ENCODE results near the gene XRCC4.

XRCC4 gene

DNA sequence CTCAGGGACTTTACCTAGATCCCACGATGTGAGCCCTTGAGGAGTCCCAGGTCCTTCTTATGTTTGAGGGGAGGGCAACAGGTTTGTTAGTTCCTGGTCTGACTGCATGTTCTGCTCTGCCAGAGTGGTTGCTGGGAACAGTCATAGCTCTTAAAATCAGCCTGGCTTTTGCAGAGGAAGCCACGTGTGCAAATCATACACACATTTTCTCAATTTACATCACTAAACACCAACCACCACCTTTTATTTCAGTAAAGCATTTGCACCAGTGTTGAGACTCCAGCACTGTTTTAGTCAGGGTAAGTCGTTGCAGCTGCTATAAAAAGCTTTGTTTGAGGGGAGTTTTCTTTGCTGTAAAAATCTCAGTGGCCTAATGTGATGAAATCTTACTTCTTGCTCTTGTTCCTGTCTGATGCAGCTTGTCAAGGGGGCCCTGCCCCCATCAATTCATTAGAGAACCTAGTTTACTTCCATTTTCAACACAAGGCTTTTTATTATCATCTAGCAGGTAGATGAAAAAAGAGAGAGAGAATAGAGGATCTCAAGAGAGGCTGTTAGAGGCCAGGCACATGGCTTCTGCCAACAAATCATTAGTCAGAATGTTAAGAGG lies 323.9 kb downstream of the XRCC4 start:
- no peak for DNase-seq (ENCODE audit: low spot score)
- TF ChIP-seq CTCF (IDR thresholded peaks at IDR 0.05; ENCODE audit: poor library complexity, severe bottlenecking) = no peak

DNA sequence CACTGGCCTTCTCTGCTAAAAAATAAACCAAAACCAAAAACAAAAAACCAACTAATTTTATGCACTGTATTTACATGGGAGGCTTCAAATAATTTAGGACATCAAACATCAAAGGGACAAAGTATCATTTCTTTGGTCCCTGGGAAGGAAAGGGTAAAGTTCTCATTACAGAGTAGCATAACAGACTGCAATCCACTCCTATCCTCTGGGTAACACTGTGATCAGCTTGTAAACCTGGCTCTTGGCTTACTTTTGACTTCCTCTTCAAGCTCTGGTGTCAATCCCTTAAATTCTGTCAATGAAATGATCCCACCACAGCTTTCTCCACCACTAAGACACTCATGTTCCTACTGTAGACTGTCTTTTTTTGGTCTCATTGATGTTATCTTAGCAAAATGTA lies 324.4 kb downstream of the XRCC4 start:
- Histone ChIP-seq H3K9me3 (ENCODE audit: severe bottlenecking) (no peaks in the 10 kb centered on the region), H3K4me1 (ENCODE audit: insufficient read depth, poor library complexity, severe bottlenecking) (no peaks in the 10 kb centered on the region), H3K27ac (ENCODE audit: poor library complexity, severe bottlenecking) (no peak overlapping the region), H3K36me3 (ENCODE audit: low read depth) (no peaks in the 10 kb centered on the region), H3K27me3 (ENCODE audit: insufficient read depth, poor library complexity, severe bottlenecking) (no peaks in the 10 kb centered on the region), H3K4me3 (ENCODE audit: severe bottlenecking) (no peak overlapping the region)
- no peak for TF ChIP-seq CTCF (IDR thresholded peaks at IDR 0.05; ENCODE audit: poor library complexity, severe bottlenecking)
- DNase-seq (ENCODE audit: low spot score) = no peak
- no peak for ATAC-seq (ENCODE audit: low read depth)

More for the DNA sequence above, 323.9 kb downstream of the XRCC4 start:
- no peaks in the 10 kb centered on the region for H3K9me3 ChIP-seq (ENCODE audit: severe bottlenecking)
- H3K27ac ChIP-seq (ENCODE audit: poor library complexity, severe bottlenecking) = no peak overlapping the region
- H3K4me1 ChIP-seq (ENCODE audit: insufficient read depth, poor library complexity, severe bottlenecking) = no peaks in the 10 kb centered on the region
- no peak for ATAC-seq (ENCODE audit: low read depth)
- no peaks in the 10 kb centered on the region for H3K36me3 ChIP-seq (ENCODE audit: low read depth)
- H3K27me3 ChIP-seq (ENCODE audit: insufficient read depth, poor library complexity, severe bottlenecking) = no peaks in the 10 kb centered on the region
- no peak overlapping the region for H3K4me3 ChIP-seq (ENCODE audit: severe bottlenecking)
